Right kidney (tissue), 1 donor: ENCODE data around the gene TANGO6.
"Not testable (repeated sequence)": the region's sequence is repeated elsewhere in the genome, so short reads cannot be mapped to it uniquely, and the experiment has no call there.

Experiments used
- DNase-seq: peaks from one replicate; pipeline ENCODE4 v3.0.0-alpha.2; 2016

Gene TANGO6

GRCh38 chr16:69012906-69013305 is 169.6 kb downstream of the TANGO6 start:
- DNase-seq, result no peak

GRCh38 chr16:69013991-69014390 is 170.7 kb downstream of the TANGO6 start:
- no peak for DNase-seq

GRCh38 chr16:69014811-69015210 is 171.5 kb downstream of the TANGO6 start:
- DNase-seq, result no peak

GRCh38 chr16:69017036-69017783 is 173.9 kb downstream of the TANGO6 start:
- DNase-seq, result no peak

- no peak for DNase-seq
These were observed 176.5 kb downstream of the TANGO6 start for GRCh38 chr16:69019811-69020210.

- DNase-seq, result no peak
These were observed 185.8 kb downstream of the TANGO6 start for GRCh38 chr16:69029121-69029520.

GRCh38 chr16:69031877-69032301 is 188.6 kb downstream of the TANGO6 start:
- DNase-seq, result no peak

- DNase-seq, result no peak
These were observed 190.0 kb downstream of the TANGO6 start for GRCh38 chr16:69033151-69033949.

- DNase-seq, result no peak
These were observed 192.0 kb downstream of the TANGO6 start for GRCh38 chr16:69035375-69035774.

- DNase-seq, result no peak
These were observed 193.2 kb downstream of the TANGO6 start for GRCh38 chr16:69036399-69037091.

- DNase-seq, result no peak
These were observed 194.2 kb downstream of the TANGO6 start for GRCh38 chr16:69037373-69038160.

GRCh38 chr16:69039333-69039941 is 196.1 kb downstream of the TANGO6 start:
- no peak for DNase-seq

GRCh38 chr16:69040144-69040909 is 197.0 kb downstream of the TANGO6 start:
- no peak for DNase-seq

GRCh38 chr16:69048328-69049120 is 205.2 kb downstream of the TANGO6 start:
- no peak for DNase-seq

- no peak for DNase-seq
These were observed 205.8 kb downstream of the TANGO6 start for GRCh38 chr16:69049146-69049545.

- DNase-seq, result no peak
These were observed 206.5 kb downstream of the TANGO6 start for GRCh38 chr16:69049603-69050375.

GRCh38 chr16:69051517-69051830 is 208.1 kb downstream of the TANGO6 start:
- not testable (repeated sequence) for DNase-seq

GRCh38 chr16:69055008-69055407 is 211.7 kb downstream of the TANGO6 start:
- no peak for DNase-seq

GRCh38 chr16:69055980-69056379 is 212.6 kb downstream of the TANGO6 start:
- DNase-seq, result no peak
